Non-pigmented ciliary epithelial cell (primary cell): ENCODE results near the gene NAALADL2.
A peak's percentile ranks its signal among the peaks of the same experiment; 100 is the strongest.

Source experiments
- DNase-seq: peaks from one replicate; pipeline ENCODE4 v3.0.0-alpha.2; 2010; ENCODE audit warnings: low read depth

Gene NAALADL2

DNA sequence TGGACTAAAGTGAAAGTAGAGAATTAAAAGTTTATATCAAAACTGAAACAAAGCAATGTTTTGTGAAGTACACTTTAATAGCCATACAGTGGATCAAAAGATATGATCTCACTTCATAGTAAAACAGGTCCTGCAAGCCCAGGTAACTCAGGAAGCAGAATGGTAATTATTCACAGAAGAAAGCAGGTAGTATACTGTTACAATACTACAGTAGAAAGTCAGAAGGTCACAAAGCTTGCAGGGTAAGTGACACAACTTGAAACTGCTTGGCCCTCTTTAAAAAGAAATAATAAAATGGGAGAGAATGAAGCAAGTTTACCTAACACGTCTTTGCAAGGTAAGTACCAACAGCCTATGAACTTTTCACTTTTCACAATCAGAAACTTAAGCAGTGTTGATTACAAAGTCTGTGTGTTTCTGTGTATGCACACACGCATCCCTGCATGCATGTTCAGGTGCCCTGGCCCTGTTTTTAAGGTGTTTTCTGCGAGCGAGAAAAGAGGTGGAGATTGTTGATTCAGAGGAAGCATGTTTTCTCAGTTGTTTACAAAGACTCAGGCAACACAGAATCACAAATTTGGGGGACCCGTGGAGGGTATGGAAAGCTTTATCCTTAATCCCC lies at the start of gene NAALADL2:
Gene NAALADL2, plus strand, starts transcription at position 221 of the 622 bp plus-strand sequence.
- no peak for DNase-seq

- DNase-seq, result no peak
Observed at GRCh38 chr3:174810254-174810653, 48.9 kb upstream of the NAALADL2 start.

- DNase-seq, result no peak
Observed at GRCh38 chr3:174812172-174812862, 46.8 kb upstream of the NAALADL2 start.

GRCh38 chr3:174815750-174816149 lies 43.4 kb upstream of the NAALADL2 start:
- DNase-seq, result no peak

DNA sequence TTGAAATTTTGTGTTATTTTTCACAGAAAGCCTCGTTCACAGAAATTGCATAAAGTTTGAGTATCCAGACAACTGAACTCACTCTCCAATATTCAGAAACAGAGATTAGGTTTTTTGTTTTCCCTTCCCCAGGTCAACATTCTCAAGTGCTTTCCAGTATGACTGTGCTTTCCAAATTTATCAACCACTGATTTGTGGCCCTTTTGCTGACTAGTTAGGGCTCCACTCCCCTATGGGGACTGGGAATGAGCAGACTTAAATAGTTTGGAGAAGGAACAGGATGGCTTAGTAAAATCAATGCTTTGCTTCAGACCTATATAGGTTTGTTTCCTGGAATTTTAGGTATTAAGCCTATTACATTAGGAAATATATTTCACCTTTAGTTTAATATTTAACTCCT lies 38.2 kb upstream of the NAALADL2 start:
- DNase-seq, result no peak

GRCh38 chr3:174821477-174821876 lies 37.7 kb upstream of the NAALADL2 start:
- DNase-seq, result peak; percentile 1

GRCh38 chr3:174822320-174822719 lies 36.8 kb upstream of the NAALADL2 start:
- DNase-seq, result no peak

GRCh38 chr3:174826069-174826468 lies 33.1 kb upstream of the NAALADL2 start:
- no peak for DNase-seq

GRCh38 chr3:174844746-174845145 lies 14.4 kb upstream of the NAALADL2 start:
- DNase-seq, result no peak

DNA sequence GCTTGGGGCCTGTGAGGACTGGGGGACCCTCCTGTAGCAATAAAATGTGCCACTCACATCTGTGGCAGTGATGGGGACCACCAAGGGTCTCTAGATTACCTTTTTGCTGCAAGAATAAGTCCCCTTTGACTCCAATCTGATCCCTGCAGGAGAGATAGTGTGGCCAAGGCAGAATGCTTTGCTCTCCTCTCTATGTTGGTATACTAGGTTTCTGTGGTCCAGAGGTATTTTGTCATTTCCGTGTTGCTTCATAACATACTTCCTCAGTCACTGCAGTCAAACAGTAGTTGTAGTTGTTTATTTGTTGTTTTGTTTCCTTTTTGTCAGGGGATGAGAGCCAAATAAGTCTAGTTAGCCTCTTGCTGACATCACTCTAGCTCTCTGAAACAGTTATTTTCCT lies 13.1 kb upstream of the NAALADL2 start:
- no peak for DNase-seq

GRCh38 chr3:174854987-174855386 lies 4.1 kb upstream of the NAALADL2 start:
- no peak for DNase-seq

- no peak for DNase-seq
Observed at GRCh38 chr3:174857301-174857700, 1.8 kb upstream of the NAALADL2 start.

DNA sequence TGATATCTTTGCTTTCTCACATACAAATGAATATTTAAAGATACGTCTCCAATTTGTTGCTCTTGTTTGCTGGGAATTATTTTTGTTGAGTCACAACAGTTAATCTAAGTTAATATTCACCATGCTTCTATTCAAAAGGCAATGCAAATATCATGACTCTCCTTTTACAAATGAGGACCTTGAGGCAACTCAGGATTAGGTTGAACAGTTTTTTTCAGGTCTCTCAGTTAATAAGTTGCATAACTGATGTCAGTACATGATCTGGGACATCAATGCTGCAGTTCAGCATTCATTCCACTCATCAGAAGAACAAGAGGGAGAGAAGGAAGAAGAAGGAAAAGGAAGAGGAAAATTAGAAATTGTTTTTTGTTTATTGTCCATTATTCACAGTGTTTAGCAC lies 781 bp upstream of the NAALADL2 start:
- no peak for DNase-seq

DNA sequence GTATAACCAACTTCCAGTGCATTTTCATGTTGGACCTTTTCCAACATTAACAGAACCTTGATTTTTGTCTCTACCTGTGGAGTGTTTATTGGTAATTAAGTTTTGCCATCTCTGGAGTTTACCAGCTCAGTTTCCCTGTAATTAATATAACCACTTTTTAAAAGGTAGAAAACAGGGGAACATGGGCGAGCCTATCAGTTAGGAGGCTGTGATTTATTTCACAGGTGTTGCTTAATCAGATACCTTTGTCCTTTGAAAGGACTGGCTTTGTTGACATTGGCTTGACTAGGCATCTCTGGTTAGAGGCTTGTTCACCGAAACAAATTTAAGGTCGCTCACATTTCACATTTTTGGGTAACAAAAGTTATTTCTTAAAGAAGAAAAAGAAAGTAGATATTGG lies 622 bp downstream of the NAALADL2 start:
- no peak for DNase-seq

DNA sequence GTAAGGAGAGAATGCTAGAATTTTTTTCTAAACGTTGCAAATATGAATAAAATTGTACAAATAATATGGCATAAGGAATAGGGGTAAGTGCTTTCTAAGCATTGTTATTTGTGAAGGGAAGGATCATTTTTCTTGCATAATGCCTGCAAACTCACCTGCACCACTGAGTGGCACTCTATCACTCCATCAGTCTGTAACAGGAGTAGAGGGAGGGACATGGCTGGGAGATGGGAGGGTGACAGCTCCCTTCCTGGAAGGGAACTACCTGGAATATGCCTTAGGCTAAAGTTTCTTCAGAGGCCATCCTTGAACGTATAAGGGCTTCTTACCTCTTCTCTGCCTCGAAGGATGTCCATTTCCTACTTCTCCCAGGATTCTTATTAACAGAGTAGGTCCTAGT lies 3.0 kb downstream of the NAALADL2 start:
- DNase-seq, result no peak

DNA sequence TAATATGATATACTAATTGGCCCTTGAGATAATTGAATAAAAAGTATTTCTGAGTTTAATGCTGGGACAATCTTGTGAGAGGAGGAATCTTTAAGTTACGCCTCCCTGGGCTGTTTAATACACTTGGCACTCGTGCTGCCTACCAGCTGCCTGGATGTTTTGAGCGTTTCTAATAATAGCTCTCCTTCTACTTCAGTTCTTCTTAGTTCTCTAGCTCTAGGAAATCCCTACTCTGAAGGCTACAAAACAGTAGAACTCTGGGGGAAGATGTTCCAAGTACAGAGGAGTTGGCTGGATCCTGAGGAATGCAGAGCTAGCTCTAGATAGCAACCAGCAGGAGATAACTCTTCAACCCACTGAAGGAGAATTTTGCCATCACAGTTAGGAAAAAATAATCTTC lies 3.5 kb downstream of the NAALADL2 start:
- DNase-seq, result no peak

DNA sequence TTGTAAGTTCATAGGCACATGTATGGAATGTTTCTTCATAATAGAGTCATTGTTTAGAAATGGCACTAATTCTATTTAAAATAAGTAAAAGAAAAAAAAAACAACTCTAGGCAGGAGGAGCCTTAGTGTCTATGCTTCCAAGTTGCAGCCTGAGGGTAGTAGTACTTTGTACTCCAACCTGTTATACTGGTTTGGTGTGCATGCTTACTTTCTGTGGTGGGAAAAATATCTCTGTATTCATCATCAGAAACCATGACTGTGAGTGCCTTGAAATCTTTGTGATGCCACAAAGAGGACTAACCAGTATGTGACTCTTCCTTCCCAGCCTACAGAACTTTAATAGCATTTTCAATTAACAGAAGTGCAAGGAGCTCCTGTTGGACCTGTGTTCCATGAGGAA lies 4.4 kb downstream of the NAALADL2 start:
- DNase-seq, result no peak

DNA sequence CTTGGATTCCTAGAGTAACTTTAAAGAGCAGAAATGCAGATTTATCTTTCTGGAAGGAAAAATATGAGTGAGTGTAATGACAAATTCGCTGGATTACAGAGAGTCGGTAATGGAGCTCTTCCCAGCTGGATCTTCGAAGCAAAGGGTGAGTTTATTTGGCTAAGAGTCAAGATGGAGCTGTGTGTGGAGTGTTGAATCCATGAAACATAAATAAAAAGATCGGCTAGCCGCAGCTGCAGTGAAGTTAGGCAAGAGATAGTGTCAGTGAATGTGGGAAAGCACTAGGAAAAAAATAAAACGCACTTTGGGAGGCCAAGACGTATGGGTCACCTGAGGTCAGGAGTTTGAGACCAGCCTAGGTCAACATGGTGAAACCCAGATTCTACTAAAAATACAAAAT lies 10.3 kb downstream of the NAALADL2 start:
- DNase-seq, result no peak

- DNase-seq, result no peak
Observed at GRCh38 chr3:174873832-174874657, 14.9 kb downstream of the NAALADL2 start.

- DNase-seq, result no peak
Observed at GRCh38 chr3:174882789-174883188, 23.7 kb downstream of the NAALADL2 start.

GRCh38 chr3:174883881-174884675 lies 24.9 kb downstream of the NAALADL2 start:
- no peak for DNase-seq
